Femur (tissue), 1 donor: Measurements from ENCODE around the gene FHL1.
"Not testable (repeated sequence)": the region's sequence is repeated elsewhere in the genome, so short reads cannot be mapped to it uniquely, and the experiment has no call there.

Experiments used
- DNase-seq: peaks from one replicate; pipeline ENCODE4 v3.0.0-alpha.2; 2017

Gene FHL1

DNA sequence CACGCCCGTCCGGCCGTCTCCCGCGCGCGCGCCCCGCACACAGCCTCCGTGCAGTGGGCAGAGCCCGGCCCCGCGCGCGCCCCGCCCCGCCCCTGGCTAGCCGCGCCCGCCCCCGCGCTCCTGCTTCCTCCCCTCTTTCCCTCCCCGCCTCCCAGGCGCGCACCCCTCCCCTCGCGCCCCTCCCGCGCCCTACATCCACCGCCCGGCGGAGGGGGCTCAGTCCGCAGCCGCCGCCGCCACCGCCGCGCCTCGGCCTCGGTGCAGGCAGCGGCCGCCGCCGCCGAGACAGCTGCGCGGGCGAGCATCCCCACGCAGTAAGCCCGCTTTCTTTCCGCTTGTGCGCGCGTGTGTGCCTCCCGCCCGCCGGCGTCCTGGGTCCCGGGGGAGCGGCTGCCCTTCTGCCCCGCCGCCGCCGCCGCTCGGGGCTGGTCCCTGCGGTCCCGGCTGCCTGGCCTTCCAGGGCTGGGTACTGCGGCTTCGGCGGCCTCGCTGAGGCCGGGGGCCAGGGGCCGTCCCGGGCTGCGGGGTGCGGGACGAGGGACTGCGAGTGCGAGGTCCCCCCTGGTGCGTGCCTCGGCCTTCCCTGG, at the start of gene FHL1:
Gene FHL1 (plus strand): TSS at position 219 of the 587 bp plus-strand sequence.
- peak; percentile 80 for DNase-seq

DNA sequence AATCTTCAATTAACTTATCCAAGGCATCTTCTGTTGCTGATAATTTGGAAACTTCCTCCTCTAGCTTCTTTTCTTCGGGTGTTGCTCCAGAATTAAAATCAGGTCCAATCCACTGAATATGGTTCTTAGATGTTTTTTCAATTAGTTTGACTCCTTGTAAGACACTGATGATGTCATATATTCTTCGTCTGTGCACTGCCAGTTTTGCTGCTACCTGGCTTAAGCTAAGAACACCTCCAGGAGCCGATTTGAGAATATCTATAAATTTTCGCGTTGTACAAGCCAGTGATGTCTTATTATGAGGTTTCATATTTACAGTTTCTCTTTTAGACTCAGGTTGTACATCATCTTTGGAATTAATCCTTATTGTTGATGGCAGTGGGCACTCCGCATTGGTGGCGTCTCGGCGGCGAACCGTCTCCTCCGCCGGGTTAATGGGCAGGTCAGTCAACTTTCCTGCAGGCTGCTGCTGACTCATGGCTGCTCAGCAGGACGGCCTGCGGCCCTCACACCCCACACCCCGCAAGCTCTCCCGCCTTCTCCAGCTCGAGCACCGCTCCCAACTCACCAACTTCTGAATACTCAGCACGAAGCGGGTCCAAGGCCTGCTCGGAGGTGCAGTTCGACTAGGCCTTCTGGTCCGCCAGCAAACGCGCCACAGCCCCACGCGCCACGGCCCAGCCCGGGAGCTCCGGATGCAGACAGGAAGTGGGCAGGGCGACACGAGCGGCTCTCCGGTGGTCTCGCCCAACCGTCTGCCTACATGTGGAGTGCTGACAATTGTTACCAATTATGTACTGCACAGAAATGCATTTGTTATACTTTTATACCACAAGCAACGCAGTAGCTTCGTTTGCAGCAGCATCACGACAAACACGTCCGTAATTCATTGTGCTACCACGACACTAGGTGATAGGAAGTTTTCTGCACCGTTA, 49.2 kb upstream of the FHL1 start:
- DNase-seq: no peak

DNA sequence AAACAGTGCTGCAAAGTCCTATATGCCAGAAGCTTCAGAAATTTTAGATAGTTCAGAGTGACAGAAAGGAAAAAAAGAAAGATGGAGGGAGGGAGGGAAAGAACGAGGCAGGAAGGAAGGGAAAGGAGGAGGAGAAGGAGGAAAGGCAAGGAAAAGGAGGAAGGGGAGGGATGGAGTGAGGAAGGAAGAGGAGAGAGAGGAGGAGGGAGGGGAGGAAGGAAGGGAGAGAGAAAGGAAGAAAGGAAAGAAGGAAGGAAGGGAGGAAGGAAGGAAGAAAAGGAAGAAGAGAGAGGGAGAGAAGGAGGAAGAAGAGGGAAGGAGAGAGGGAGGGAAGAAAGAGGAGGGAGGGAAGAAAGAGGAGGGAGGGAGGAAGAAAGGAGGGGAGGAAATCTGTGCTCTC, 42.4 kb upstream of the FHL1 start:
- no peak for DNase-seq

DNA sequence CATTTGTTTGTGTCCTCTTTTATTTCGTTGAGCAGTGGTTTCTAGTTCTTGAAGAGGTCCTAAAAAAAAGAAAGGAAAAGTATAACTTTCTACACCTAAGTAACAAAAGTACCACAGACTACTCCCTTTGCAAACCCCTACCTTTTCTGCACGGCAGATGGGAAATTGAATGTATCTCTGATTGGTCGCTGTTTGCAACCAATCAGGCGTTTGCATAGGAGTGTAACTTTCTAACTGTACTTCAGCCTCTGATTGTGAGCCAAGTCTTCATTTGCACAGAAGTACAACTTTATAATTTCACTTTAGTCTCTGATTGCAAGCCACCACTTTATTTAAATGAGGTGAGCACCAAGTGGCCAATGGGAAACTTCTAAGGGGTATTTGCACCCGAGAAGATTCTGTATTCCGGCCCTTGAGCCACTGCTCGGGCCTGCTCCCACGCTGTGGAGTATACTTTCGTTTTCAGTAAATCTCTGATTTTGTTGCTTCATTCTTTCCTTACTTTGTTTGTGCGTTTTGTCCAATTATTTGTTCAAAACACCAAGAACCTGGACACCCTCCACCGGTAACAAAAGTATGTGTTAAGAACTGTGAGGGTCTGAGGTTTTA, 40.3 kb upstream of the FHL1 start:
- DNase-seq: no peak

DNA sequence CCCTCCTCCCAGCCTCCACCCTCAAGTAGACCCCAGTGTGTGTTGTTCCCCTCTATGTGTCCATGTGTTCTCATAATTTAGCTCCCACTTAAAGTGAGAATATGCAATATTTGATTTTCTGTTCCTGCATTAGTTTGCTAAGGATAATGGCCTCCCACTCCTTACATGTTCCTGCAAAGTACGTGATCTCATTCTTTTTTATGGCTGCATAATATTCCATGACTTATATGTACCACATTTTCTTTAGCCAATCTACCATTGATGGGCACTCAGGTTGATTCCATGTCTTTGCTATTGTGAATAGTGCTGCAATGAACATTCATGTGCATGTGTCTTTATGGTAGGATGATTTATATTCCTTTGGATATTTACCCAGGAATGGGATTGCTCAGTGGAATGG, 38.4 kb upstream of the FHL1 start:
- DNase-seq: not testable (repeated sequence)

DNA sequence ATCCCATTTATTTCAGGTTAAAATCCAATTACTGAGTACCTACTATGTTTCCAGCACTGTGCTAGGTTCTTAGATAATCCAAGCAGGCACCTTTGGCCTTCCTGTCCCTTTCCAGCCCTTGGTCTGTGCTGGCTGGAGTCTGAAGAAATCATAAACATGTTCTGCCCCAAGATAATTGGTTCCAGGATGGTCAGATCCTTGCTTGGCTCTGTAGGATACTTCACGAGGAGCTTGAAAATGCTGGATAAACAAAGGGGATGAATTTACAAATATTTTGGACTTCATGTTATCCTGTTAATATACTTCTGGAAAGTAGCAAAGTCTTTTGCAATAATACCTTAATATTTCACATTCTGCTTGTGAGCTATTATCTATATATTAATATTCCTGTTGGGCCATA, 35.0 kb upstream of the FHL1 start:
- DNase-seq: no peak

DNA sequence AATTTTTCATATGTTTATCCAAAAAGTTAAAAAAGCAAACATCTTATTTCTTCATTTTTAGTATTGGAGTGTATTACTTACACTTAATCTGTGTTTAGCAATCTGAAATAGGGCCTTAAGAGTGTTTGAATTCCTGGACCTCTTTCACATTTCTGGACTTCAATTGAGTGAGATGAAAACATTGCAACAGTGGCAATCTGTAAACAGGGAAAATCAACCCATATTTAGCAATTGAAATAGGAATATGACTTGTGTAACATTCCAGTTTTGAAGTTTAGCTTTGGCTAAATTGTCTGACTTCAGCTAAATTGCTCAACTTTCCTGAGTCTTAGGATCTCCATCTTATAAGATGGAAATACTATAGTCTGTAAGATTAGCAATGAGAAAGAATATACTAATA, 34.6 kb upstream of the FHL1 start:
- no peak for DNase-seq

DNA sequence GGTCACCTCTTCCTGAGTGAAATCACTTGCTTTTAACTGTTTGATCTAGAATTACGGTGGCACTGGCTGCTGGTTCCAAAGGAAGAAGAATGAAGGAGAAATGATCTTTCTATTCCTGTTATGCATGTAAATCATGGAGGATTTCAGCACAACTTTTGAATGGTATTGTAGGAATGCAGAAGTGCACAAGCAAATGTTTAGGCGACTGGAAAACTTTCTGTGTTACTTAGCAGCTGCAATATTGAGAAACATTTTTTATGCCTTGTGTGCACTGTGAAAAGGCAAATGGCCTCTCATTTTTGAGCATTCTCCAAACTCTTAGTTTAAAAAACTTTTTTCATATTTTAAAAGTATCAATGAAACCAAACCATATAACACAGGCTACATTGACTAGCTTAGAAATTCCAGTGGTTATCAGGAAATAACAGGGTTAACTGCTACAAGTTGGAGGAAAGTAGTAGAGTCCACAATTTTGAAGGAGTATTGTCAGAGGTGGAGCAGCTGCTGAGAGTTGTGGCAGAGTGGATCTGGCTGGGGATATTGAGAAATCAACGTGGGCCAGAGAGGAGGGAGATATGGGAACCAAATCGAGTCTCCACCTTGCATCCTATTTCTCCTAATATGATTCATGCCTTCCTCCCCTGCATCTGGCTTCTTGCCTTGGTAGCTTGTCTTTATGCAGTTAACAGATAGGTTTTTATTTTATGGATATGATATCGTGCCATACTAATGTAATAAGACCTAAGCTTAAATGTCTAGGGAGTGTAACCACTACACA, 32.0 kb upstream of the FHL1 start:
- DNase-seq: peak; percentile 29

DNA sequence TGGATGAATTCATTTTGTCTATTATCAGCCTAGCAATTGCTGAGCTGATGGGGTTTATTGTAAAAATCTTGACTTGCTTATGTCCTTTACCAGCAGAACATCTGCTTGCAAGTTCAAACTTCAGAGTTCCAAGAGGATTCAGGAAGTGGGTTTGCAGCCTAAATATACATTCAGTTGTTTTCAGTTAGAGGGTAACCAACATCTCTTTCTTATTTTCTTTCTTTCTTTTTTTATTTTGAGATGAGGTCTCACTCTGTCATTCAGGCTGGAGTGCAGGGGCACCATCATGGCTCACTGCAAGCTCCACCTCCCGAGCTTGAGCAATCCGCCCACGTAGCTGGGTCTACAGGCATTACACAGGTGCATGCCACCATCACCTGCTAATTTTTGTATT, 31.4 kb upstream of the FHL1 start:
- DNase-seq: no peak

DNA sequence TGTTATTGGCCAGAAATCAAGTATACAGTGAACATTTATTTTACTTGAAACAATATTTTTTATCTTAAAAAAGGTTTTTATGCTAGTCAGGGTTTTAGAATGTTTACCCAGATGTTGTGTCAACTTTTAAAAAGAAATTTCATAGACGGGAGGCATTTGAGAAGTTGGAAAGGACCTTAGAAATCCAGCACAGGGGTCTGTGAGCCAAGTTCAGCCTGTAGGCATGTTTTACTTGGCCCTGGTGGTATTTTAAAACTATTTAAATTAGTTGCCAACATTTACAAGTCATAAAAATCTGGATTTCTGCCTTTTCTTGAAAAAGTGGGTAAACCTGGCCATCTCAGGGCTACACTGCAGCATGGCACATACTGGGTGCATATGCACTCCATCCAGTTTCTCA, 25.5 kb upstream of the FHL1 start:
- no peak for DNase-seq

DNA sequence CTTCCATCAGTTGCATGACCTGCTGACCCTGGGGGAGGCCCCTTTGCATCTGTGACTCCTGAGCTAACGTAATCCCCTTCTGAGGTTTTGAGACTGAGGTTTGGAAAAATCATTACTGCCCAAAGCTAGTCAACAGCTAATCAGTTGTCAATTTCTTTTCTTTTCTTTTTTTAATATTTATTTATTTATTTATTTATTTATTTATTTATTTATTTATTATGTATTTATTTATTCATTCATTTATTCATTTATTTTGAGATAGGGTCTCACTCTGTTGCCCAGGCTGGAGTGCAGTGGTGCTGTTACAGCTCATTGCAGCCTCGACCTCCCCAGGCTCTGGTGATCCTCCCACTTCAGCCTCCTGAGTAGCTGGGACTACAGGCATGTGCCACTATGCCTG, 25.1 kb upstream of the FHL1 start:
- no peak for DNase-seq

DNA sequence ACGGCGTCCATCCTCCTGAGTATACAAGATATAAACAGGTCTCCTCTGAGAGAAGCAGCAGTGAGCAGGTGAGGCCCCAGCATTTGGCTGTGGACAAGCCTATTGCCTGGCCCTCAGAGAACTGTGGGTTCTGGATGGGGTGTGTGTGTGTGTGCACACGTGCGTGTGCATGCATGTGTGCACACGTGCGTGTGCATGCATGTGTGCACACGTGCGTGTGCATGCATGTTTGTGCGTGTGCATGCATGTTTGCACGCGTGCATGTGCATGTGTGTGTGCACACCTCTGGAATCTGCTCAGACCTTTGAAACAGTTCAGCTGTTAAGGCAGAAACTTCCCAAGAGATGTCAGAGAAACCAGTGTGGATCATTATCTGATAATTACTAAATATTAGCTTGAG, 22.2 kb upstream of the FHL1 start:
- no peak for DNase-seq

DNA sequence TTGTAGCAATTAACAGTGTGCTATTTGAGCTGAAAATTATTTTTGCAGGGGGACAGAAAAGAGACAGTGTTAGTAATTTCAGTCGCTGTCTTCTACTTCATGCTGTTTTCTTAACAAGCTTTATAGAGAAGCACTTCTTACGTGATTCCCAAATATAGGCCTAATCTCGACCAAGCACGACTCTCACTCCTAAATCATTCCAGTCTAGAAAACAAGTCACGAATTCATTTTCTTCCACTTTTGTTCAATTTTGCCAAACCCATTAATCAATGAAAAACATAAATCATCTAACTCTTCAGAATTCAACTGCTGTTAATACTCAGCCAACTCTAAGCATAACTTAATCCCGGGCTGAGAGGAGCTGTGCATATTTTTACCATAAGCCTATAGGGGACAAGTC, 21.0 kb upstream of the FHL1 start:
- DNase-seq: no peak

DNA sequence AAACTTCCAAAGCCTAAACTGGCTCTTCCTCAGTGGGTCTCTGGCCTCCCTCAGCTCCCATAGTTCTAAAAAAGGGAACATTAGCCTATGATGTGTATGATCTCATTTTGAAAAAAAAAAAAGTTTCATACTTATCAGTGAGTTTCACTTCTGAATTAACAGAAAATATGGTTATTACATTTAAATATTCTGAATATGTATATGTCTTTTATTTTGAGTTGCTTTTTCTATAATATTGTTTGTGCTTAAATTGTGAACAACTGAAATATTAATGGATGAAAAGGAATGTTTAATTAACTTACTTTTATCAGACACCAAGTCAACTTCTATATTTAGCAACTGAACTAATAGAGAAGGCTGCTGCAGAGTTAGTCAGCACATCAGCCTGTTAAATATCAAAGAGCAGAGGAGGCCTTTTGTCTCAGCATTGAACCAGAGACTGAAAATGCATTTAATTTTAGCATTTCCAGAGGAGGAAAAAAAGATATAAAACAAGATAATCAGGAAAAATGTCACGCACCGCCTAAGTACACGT, 20.4 kb upstream of the FHL1 start:
- no peak for DNase-seq

DNA sequence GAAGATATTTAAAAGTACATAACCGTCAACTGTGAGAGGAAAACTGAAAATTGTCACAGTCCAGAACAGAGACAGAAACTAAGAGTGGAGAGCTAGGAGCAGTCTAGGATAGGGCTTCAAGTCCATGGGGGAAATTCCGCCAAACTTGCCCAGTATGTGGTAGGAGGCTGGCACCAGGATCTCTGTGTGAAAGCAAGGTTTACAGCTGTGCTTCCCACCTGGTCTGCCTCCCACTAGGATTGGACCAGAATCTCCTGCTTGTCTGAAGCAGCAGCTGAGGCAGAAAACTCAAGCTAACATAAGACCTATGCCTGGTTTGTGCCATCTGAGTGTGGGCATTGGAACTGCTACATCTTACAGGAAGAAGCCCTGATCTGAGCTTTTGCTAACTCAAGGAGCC, 18.6 kb upstream of the FHL1 start:
- no peak for DNase-seq

DNA sequence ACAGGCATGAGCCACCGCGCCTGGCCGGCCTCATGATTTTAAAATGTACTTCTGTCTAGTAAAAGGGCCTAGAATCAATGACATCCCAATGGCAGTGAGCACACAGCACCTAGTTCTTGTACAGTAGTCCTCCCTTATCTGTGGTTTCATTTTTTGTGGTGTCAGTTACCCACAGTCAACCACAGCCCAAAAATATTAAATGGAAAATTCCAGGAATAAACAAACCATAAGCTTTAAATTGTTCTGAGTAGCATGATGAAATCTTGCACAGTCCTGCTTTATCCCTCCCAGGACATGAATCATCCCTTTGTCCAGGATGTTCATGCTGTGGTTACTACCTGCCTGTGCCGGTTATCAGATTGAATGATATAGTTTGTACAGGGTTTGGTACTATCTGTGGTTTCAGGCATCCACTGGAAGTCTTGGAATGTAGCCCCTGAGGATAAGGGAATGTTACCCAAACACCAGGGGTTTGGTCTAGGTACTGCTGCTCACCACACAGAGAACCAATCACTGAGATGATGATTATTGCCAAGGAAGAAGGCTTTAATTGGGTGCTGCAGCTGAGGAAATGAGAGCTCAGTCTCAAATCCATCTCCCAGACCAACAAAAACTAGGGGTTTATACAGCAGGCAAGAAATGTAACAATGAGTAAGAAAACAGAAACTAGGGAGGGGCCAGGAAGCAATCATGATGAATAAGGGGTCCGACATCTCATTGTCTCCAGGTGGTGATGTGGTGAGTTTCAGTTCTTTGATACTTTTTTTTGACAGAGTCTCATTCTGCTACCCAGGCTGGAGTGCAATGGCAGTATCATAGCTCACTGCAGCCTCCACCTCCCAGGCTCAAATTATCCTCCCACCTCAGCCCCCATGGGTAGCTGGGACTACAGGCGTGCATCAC, 16.2 kb upstream of the FHL1 start:
- no peak for DNase-seq

DNA sequence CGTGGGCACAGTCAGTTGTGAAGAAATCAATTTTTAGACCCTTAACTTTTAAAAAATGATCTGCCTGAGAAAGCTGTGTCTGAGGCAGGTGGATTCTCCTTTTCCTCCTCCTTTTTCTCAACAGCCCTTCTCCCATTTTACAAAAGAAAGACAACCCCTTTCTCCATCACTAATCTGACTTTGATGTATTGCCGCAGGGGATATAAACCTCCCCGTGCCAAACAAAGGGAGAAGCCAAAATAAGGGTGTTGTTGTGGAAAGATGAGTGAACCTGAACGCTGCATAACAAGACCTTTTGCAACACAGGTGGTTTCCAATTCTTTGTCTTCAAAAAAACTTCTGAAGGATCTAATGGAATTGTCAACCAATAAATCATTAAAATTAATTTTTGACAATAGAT, 8.4 kb upstream of the FHL1 start:
- DNase-seq: no peak

DNA sequence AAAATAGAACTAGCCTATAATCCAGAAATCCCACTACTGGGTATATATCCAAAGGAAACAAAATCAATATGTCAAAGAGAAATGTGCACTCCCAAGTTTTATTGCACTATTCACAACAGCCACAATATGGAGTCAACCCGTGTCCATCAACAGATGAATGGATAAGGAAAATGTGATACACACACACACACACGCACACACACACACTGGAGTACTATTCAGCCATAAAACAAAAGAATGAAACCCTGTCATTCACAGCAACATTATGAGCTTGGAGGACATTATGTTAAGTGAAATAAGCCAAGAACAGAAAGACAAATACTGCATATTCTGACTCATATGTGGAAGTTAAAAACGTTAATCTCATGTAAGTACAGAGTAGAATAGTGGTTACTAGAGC, 5.8 kb upstream of the FHL1 start:
- no peak for DNase-seq

DNA sequence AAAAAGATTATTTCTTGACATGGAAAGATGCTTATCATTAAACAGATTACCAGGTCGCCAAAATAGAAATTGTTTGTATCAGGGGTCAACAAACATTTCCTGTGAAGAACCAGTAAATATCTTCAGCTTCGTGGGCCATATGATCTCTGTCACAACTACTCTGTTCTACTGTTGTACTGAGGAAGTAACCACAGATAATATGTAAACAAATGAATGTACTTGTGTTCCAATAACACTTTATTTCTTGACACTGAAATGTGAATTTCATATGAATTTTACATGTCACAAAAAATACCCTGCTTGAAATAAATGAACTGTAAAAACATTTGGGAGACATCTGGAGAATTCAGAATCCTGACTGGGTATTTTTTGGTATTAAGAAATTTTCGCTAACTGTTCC, 4.7 kb upstream of the FHL1 start:
- DNase-seq: no peak

DNA sequence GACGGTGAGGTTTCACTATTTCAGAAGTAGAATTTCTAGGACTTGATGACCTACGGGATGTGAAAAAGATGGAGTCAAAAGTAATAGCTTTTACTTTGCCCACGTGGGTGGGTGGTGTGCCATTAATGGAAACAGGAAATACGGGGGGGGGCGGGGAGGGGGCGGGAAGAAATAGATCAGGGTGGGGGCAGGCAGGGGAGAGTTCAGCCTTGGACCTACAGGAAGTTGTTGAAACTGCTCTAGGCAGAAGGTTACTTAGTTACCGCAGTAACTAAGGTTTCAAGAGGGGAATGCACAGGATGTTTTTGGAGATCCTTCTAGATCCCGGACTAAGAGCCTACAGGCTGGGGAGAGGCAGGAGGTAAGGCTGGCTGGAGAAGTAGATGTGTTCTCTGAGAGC, 3.6 kb upstream of the FHL1 start:
- DNase-seq: no peak

DNA sequence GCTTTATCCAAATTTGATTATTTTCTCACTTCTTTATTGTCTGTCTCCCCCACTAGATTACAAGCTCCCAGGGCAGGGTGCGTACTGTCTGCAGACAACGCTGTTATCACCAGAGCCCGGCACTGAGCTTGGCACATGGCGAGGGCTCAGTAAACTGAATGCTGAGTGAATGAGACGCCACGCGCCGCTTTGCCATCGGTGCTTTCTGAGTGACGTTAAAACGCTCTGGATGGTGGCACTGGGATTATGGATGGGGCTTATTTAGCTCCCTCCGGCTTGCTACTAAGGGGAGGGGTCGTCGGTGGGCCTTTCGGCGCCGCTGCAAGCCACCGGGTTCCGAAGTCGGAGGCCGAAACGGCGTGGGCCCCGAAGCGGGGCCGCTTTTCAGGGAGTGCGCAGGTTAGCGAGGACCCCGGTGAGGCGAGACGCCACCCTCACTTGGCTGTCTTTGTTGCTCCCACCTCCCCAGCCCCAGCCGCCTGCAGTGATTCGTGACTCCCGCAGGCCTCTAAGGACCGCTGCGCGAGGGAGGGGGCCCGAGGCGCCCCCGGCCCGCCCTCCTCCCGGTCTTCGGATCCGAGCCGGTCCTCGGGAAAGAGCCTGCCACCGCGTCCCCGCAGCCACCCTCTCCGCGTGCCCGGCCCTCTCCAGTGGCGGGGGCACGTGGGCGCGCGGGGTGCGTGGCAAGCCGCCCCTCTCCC, 569 bp upstream of the FHL1 start:
- no peak for DNase-seq
